Nephron (organoid): ENCODE measurements around the gene OSBPL5.

ENCODE experiments used
- H3K27ac Mint-ChIP-seq, 3 experiments: 2 replicates each; pipeline ENCODE4 v1.8.0; 2020; ENCODE audit warnings: mixed read lengths in 3 of 3, mild to moderate bottlenecking in 2 of 3, moderate library complexity in 1 of 3
- H3K27me3 Mint-ChIP-seq: 2 replicates; pipeline ENCODE4 v1.8.0; 2021; ENCODE audit warnings: low read depth, mild to moderate bottlenecking, moderate library complexity, mixed read lengths
- H3K36me3 Mint-ChIP-seq: 2 replicates; pipeline ENCODE4 v1.8.0; 2020; ENCODE audit warnings: low read depth, mixed read lengths
- H3K4me1 Mint-ChIP-seq: 2 replicates; pipeline ENCODE4 v1.8.0; 2020; ENCODE audit warnings: mixed read lengths
- H3K4me3 Mint-ChIP-seq, 3 experiments: 2 replicates each; pipeline ENCODE4 v1.8.0; 2020; ENCODE audit warnings: mild to moderate bottlenecking in 3 of 3, mixed read lengths in 3 of 3, moderate library complexity in 2 of 3
- H3K9me3 Mint-ChIP-seq: 2 replicates; pipeline ENCODE4 v1.8.0; 2020; ENCODE audit warnings: mixed read lengths
- TF ChIP-seq, protein P1 (sequence below), 3 experiments: fragments of 200-600 bp; sonication (generic); IDR thresholded peaks; one replicate each; pipeline ENCODE4 v1.5.0; 2021; ENCODE audit warnings: antibody characterized with exemption in 3 of 3; ENCODE audit not compliant: unreplicated experiment in 3 of 3

OSBPL5 gene

DNA sequence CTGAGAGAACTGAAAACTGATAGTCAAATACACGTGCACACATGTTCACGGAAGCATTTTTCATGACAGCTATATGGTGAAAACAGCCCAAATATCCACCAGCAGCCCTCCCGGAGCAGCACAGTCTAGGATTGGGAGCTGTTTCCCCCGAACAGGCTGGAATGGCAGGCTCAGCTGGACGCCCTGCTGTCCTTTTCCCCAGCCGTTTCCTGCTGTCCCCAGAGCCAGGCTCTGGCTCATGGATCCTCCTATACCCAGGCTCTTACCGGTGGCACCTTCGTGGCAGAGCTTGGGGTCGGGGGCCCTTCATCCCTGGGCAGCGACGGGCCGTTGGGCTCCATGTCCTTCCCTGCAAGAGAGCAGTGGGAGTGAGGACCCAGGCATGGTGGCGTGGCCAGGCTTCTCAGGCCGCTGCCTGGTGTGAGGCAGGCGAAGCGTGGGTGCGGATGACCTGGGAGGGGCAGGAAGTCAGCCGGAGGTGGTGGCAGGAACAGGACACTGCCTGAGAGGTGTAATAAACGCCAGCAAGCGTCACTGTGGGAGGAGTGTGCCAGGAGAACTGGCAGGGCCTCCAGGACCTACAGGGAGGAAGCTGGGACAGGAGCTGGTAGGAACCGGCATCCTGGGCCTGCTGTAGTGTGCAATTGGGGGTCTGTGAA lies 38.8 kb downstream of the OSBPL5 start:
- H3K36me3 Mint-ChIP-seq, result peaks cover 9% of the 10 kb centered on the region
- TF ChIP-seq, protein P1, sequence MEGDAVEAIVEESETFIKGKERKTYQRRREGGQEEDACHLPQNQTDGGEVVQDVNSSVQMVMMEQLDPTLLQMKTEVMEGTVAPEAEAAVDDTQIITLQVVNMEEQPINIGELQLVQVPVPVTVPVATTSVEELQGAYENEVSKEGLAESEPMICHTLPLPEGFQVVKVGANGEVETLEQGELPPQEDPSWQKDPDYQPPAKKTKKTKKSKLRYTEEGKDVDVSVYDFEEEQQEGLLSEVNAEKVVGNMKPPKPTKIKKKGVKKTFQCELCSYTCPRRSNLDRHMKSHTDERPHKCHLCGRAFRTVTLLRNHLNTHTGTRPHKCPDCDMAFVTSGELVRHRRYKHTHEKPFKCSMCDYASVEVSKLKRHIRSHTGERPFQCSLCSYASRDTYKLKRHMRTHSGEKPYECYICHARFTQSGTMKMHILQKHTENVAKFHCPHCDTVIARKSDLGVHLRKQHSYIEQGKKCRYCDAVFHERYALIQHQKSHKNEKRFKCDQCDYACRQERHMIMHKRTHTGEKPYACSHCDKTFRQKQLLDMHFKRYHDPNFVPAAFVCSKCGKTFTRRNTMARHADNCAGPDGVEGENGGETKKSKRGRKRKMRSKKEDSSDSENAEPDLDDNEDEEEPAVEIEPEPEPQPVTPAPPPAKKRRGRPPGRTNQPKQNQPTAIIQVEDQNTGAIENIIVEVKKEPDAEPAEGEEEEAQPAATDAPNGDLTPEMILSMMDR (IDR thresholded peaks at IDR 0.05; ENCODE audit: unreplicated experiment in 3 of 3), result no peak

DNA sequence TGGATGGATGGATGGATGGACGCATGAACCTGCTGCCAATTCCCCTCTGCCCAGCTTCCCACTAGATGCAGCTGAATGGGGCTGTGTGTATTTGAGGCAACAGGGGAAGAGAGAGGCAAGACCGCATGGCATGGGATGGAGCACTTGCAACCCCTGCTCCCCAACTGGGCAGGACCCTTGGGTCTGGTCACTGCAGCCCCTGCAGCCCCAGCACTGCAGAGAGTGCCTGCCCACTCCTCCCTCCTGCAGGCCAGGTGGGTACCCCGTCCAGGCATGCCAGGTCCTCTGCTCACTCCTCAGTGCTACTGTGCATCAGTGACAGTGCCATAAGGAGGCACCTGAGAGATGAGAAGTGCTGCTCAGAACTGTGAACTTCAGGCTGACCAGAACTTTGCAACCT lies 40.3 kb downstream of the OSBPL5 start:
- TF ChIP-seq, protein P1 (IDR thresholded peaks at IDR 0.05; ENCODE audit: unreplicated experiment in 3 of 3), result no peak
- Mint-ChIP-seq H3K27ac (no peak overlapping the region), H3K4me3 (no peak overlapping the region), H3K27me3 (no peaks in the 10 kb centered on the region), H3K36me3 (peaks cover 15% of the 10 kb centered on the region), H3K4me1 (no peaks in the 10 kb centered on the region), H3K9me3 (no peaks in the 10 kb centered on the region)

More for the DNA sequence above, 38.8 kb downstream of the OSBPL5 start:
- Mint-ChIP-seq H3K27ac (no peak overlapping the region), H3K4me3 (no peak overlapping the region), H3K9me3 (no peaks in the 10 kb centered on the region), H3K4me1 (no peaks in the 10 kb centered on the region), H3K27me3 (no peaks in the 10 kb centered on the region)

DNA sequence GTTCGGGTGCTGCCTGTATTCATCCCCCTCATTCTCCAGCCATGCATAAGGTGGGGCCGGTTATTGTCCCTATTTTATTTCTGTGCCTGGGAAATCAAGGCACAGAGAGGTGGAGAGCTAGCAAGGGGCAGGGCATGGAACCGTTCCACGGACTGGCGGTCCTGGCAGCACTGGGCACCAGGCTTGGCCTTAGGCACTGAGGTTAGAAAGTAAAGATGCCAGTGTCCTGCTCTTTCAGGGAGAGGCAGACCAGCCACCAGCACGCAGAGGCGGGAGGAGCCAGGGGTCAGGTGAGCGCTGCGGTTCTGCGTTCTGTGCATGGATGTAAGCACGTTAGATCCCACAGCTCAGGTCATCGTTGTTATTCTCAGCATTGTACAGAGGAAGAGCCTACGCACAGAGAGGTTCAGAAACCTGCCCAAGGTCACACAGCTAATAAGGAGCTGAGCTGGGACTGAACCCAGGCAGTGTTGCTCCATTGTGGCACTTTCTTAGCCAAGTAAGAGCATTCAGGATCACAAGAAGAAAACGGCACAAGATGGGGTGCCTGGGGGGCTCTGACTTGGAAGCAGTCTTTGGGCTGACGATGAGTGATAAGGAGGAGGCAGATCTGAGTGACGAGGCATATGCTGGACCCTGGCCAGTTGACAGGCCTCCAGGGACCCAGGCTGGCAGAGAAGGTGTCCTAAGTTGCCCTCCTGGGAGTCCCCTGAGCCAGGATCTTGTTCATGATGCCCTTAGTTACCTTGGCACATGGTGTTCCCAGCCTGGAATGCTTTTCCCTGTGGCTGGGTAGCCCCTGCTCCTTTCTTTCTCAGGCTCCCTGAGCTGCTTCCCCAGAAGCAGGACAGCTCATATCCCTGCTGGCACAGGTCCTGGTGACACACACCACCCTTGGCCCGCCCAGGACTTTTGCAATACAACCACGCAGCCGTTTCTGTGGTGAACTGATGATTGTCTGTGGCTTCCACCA lies 41.1 kb downstream of the OSBPL5 start:
- Mint-ChIP-seq H3K4me1 (no peaks in the 10 kb centered on the region), H3K27ac (no peak overlapping the region), H3K9me3 (no peaks in the 10 kb centered on the region), H3K27me3 (no peaks in the 10 kb centered on the region), H3K4me3 (no peak overlapping the region), H3K36me3 (peaks cover 15% of the 10 kb centered on the region)
- TF ChIP-seq, protein P1 (IDR thresholded peaks at IDR 0.05; ENCODE audit: unreplicated experiment in 3 of 3), result no peak

DNA sequence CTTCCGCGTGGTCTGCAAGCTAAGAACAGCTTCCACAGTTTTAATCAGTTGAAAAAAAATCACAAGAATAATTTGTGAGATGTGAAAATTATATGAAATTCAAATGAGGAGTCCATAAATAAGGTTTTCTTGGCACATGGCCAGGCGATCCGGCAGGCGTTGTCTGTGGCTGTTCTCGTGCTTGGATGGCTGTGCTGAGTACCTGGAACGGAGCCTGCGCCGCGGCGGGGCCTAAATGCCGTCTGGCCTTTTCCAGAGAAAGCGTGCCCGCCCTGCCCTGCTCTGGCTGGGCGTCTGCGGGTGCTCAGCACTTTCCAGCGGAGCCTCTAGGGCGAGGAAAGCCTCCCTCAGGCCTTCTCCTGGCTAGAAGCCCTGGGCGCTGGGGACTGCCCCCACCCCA lies 41.8 kb downstream of the OSBPL5 start:
- Mint-ChIP-seq H3K27ac (no peak overlapping the region), H3K27me3 (no peaks in the 10 kb centered on the region), H3K4me3 (no peak overlapping the region), H3K9me3 (peaks cover under 1% of the 10 kb centered on the region), H3K4me1 (no peaks in the 10 kb centered on the region), H3K36me3 (peaks cover 17% of the 10 kb centered on the region)
- TF ChIP-seq, protein P1 (IDR thresholded peaks at IDR 0.05; ENCODE audit: unreplicated experiment in 3 of 3), result no peak

DNA sequence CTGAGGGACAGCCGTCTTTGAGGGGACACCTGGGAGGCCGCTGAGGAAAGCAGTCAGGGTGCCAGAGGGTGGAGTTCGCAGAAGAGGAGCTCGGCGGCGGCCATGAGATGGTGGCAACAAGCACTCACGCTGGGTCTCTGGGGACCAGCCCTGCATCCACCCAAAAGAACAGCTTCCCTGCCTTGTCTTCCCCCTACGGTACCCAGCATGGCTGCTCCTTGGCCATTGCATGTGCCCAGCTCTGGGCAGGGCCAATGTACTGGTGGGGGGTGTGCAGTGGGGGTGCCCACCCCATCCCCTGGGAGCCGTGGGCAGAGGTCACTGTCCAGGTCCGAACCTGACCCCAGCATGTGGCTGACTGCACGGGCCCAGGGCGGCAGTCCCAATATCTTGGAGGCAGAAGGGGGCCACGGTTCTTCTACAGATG lies 42.3 kb downstream of the OSBPL5 start:
- Mint-ChIP-seq H3K4me3 (no peak overlapping the region), H3K4me1 (no peaks in the 10 kb centered on the region), H3K36me3 (peaks cover 22% of the 10 kb centered on the region), H3K27ac (no peak overlapping the region), H3K9me3 (peaks cover 6% of the 10 kb centered on the region), H3K27me3 (no peaks in the 10 kb centered on the region)
- TF ChIP-seq, protein P1 (IDR thresholded peaks at IDR 0.05; ENCODE audit: unreplicated experiment in 3 of 3), result no peak
